DMS53 treated with DMSO at 0.1 percent for 48 hours (cell line): Measurements from ENCODE around the gene CCDC88A.
"Not testable (repeated sequence)": the region's sequence is repeated elsewhere in the genome, so short reads cannot be mapped to it uniquely, and the experiment has no call there.

Experiments used
- DNase-seq: peaks from one replicate; lab custom pipeline; 2025; ENCODE audit not compliant: unreplicated experiment; lab: John Stamatoyannopoulos, UW

The CCDC88A gene

DNA sequence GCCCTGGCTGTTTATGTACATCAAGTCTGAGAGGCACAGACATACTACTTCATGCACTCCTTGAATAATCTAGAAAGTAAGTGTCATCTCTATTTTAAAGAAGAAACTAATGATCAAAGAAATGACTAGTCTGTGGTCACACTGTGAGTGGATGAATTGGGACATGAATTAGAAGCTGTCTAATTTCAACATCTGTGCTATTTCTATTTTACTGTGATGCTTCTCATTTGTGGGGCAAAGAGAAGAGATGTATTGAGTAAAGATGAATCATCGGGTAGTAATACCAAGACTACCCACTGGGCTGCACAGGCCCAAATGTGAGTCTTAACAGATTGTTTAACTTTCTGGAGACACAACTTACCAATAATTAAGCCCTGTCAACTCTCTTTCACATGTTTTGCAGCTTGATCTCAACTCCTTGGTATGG, 108.2 kb downstream of the CCDC88A start:
- no peak for DNase-seq

DNA sequence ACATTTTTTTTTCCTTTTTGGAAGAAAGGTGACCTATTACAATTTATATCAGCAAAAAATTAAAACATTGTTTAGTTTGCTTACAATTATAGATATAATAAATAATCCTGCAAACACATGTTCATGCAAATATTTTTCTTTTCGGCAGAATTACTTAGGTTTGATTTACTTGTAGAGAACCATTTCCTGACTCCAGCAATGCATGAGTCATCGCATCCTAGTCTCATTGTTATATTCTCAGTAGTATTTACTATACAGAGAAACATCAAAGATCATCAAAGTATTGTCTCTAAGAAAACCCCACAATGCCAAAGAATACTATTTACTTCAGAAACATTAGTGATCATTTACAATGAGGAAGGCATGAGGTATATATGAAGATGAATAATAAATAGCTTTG, 110.2 kb downstream of the CCDC88A start:
- peak; percentile 21 for DNase-seq

DNA sequence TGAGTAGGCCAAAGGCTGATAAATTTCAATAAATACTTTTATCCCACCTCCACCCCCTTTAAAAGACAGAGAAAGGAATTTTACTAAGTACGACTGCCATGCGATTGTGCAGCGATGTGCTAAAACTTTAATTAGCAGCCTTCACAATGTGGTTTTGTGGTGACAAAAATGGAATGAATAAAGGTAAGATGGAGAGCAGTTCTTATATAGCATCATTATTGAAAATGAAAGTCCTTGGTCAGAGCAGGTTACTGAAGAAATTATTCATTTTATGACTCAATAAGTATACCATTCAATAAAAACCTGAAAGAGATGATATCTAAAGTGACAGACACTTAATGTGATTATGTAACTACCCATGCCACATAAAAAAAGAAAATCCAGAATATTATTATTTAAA, 117.4 kb downstream of the CCDC88A start:
- DNase-seq, result no peak

DNA sequence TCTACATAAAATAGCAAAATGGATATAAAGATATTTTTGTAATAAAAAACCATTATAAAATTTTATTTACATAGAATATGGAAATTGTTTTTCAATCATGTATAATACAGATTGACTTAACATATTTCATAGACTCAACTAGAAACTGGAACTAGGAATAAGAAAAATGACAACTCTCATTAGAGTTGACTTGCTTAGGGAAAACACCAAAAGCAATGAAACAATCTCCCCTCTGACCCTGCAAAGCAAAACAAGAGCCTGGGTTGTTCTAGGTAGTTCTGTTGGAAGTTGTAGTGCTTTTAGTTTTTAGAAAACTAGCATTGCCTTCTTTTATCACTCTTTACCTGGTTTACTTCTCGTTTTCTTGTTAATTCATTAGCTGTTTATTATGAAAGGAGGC, 118.4 kb downstream of the CCDC88A start:
- DNase-seq, result no peak

DNA sequence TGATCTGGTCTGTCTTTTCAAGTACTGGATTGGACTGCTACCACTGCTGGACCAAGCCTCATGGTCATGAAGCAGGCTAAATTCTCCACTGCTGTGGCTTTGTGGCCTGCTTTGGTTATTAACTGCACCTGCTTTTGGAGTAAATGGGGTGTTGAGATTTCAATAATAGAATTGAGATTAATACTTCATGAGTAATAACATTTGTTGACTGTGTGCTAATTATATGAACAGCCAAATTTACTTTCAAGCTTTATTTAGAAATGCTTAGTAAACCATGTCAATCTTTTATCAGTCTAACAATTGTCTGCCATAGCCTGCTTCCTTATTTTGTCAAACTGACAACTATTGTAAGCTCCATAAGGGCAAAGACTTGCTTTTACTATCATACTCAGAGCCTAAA, 123.3 kb downstream of the CCDC88A start:
- DNase-seq, result no peak

DNA sequence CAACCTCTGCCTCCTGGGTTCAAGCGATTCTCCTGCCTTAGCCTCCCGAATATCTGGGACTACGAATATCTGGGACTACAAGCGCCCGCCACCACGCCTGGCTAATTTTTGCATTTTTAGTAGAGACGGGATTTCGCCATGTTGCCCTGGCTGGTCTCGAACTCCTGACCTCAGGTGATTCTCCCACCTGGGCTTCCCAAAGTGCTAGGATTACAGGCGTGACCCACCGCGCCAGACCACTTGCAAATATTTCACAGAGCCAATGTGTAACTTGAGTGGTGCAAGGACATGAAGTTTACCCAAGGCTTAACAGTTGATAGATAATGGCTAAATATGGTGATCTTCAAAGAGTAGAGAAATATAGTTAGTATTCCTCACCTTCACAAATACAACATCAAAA, 136.6 kb downstream of the CCDC88A start:
- DNase-seq, result no peak

DNA sequence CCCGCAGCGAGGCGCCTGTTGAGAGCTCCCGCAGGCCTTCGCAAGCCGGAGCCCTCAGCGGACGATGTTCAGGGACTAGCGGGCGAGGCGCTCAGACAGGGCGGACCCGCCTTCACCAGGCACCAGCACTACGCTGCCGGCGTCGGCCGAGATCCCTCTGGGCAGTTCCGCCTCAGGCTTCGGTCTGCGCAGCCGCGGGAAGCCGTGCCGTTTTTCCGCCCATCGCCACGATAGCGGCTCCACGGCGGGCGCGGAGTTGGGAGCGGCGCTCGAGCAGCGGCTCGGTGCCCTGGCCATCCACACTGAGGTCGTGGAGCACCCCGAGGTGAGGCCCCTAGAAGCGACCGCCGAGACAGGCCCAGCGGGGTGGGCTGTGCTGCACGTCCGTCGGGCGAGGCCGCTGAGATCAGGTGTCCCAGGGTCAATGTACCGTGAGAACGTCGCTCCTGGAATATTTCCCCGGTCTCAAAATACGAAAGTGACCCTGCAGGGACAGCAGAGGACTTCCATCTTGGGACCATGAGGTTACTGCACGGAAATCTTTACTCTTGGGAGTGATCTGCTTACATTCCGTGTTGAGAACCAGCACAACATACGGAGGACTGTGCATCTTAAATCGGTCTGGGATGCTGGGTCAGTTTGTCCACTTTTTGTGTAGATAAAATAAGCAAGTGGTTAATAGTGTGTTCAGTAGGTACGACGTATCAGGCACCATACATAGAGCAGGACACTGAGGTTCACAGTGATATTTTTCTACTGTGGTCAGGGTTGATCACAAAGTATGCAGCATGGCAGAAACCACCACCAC, 137.3 kb downstream of the CCDC88A start:
- DNase-seq, result peak; percentile 90

DNA sequence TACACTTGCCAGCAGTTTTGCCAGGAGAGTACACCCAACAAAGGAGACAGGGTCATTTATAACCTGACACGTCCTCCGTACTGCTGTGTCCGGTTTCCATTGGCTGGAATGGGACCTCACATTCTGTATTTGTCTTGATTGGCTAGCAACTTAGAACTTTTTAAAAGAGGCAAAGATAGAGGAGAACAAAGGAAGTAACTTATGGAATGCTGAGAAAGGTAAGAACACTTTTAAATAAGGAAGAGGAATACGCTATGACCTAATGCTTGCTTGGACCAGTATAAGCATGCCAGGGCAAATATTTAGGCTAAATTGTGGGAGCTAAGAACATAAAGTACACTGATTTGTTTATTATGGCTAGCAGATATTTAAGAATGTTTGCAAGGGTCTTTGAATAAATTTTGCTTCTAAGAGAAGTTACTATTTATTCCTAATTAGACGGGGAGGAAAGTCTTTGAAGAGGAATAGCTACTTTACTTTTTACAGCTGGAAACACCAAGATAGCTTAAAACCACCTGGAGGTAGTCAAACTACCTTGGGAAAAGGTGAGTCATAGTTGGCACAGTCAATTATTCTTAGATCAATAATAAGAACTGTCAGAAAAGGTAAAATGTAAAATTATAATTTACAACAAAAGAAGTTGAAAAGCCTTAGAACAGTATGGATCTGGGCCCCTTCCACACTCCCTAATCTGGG, 138.7 kb downstream of the CCDC88A start:
- not testable (repeated sequence) for DNase-seq

DNA sequence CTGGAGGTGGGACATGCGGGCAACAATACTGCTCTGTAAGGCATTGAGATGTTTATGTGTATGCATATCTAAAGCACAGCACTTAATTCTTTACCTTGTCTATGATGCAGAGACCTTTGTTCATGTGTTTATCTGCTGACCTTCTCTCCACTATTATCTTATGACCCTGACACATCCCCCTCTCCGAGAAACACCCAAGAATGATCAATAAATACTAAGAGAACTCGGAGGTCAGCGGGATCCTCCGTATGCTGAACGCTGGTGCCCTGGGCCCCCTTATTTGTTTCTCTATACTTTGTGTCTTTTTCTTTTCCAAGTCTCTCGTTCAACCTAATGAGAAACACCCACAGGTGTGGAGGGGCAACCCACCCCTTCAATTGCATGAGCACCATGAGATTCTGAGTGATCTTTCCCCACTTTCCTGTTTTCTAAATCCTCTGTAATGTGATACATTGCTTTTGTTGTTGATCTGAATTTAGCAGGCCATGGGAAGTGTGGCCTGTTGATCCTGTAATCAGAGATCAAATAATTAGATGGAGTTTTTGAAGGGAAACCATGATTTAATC, 139.7 kb downstream of the CCDC88A start:
- DNase-seq, result not testable (repeated sequence)

DNA sequence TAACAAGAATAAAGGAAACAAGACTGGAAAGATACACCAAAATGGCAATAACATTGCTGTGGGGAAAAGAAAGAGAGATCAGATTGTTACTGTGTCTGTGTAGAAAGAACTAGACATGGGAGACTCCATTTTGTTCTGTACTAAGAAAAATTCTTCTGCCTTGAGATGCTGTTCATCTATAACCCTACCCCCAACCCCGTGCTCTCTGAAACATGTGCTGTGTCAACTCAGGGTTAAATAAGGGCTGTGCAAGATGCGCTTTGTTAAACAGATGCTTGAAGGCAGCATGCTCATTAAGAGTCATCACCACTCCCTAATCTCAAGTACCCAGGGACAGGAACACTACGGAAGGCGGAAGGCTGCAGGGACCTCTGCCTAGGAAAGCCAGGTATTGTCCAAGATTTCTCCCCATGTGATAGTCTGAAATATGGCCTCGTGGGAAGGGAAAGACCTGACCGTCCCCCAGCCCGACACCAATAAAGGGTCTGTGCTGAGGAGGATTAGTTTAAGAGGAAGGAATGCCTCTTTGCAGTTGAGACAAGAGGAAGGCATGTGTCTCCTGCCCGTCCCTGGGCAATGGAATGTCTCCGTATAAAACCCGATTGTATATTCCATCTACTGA, 140.3 kb downstream of the CCDC88A start:
- DNase-seq, result not testable (repeated sequence)

DNA sequence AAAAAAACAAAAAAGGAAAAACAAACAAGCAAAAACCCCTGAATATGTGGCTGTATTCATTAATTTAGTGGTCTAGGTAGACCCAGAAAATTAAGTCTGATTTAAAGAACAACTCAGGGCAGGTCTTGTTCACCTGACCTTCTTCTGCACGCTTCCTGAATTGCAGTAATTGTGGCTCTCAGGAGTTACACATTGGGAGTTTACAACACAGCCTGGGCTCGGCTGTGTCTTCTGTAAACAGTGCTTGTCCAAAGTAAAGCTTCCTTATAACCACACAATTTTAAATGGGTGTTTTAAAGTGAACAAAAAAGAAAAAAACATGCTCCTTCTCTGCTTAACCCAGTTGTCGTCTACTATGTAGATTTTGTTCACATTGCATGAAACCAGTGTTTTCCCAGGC, 142.3 kb downstream of the CCDC88A start:
- DNase-seq, result no peak

DNA sequence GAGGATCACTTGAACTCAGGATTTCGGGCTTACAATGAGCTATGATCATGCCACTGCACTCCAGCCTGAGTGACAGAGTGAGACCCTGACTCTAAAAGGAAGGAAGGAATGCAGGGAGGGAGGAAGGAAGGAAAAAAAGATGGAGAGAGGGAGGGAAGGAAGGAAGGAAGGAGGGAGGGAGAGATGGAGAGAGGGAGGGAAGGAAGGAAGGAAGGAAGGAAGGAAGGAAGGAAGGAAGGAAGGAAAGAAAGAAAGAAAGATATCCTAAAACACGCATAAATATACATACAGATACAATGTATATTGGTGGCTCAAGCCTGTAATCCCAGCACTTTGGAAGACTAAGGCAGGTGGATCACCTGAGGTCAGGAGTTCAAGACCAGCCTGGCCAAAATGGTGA, 145.3 kb downstream of the CCDC88A start:
- not testable (repeated sequence) for DNase-seq

DNA sequence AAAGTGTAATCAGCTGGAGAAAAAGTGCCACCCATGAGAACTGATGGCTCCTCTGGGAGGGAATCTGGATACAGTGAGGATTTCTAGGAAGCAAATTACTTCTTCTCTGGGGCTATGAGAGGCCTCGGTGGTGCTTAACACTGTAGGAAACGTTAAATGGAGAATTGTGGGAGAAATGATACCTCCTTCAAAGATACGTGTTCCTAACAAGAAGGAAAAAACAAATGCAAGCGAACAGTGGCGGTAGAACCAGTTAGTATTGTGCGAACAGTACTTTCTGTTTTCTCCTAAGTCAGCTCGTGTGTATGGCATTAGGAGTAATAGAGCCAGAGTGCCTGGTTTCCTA, 150.0 kb downstream of the CCDC88A start:
- DNase-seq, result peak; percentile 10

DNA sequence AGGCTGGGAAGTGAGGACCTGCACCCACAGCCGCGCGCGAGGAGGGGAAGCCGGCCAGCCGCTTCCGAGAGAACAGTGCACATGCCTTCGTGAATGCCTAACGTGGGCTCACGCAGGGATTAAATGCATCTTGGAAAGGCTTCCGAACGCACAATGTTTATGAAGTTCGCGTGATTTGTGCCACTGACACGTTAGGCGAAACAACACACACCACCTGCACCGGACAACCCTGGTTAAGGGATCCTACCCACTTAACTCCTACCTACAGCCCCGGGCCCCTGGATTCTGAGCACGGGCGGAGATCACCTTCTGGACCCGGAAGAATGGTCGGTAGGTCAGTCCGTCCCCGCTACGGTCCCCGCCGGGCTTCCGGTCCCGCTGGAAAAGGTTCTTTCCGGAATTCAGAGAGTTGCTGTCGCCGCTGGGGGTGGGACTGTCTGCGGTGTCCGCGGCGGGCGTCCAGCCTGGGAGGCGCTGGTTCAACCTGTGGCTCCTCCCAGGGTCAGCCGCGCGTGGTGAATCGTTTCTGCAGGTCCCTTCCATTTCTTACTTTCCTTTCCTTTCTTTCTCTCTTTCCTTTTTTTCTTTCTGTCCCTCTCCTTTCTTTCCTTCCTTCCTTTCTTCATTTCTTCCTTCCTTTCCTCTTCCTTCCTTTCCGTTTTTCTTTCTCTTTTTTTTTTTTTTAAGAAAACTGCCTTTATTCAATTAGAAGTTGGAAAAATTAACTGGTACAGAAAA, 150.6 kb downstream of the CCDC88A start, which contains the start of gene MTIF2:
Gene MTIF2 (minus strand): TSS at position 325 of the 738 bp plus-strand sequence. CDS start 5,373 bp downstream, outside the sequence.
- peak; percentile 93 for DNase-seq

DNA sequence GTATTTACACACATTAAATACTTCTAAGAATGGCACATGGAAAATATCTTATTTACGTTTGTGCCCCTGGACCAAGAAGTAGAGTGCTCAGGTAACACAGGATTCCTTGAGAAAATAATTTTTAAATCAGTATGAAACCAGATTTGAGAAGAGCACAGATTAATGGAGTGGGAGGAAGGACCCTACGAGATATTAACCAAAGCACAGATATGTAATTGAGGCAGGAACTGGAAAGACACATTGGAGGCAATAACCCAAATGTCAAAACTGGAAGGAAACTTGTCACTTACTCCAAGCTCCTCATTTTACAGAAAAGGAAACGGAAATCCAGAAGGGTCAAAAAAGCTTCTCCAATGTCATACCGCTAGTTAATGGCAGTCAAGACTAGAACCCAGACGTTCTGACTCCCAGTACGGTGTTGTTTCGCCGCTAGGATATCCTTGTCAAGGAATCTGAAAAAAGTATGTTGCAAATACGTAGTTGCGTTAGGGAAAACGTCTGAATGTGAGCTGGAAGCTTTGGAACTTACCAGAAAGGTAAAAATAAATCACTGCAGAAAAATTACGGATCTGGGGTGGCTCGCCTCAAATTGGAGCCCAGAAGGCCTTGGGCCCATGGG, 151.3 kb downstream of the CCDC88A start:
- no peak for DNase-seq

DNA sequence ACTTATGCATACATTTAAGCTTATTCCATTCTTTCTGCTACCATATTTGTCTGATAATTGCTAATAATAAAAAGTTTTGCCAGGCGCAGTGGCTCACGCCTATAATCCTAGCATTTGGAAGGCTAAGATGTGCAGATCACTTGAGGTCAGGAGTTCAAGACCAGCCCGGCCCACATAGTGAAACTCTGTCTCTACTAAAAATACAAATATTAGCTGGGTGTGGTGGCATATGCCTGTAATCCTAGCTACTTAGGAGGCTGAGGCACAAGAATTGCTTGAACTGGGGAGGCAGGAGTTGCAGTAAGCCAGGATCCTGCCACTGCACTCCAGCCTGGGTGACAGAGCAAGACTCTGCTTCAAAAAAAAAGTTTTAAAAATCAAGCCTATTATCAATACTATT, 160.1 kb downstream of the CCDC88A start:
- not testable (repeated sequence) for DNase-seq

DNA sequence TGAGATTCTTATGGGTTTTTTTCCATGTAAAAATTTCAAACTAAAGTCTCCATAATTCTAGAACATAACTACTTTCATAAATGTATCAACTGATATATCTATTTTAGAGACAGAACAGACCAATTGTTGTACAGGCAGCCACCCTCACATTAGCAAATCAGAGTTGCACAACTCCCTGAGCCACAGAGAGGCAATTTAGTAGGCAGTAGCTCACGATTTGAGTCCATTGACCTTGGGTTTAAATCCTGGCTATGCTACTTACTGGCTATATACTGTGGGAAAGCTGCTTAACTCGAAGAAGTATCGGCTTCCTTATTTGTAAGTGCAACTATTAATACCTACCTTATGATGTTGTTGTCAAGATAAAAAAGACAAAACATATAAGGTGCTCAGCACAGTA, 166.8 kb downstream of the CCDC88A start:
- DNase-seq, result no peak

DNA sequence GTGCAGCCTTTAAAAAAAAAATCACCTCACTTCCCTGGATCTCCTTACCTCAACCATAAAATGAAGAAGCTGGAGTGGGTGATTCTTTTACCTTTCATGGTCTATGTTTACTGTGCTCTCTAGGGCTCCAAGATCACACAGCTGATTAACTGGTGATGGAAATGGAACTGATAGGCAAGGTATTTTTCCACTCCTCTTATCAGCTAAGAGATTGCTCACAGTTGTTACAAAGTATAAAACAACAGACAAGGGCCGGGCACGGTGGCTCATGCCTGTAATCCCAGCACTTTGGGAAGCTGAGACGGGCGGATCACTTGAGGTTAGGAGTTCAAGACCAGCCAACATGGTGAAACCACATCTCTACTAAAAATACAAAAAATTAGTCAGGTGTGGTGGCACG, 172.6 kb downstream of the CCDC88A start:
- DNase-seq, result no peak

DNA sequence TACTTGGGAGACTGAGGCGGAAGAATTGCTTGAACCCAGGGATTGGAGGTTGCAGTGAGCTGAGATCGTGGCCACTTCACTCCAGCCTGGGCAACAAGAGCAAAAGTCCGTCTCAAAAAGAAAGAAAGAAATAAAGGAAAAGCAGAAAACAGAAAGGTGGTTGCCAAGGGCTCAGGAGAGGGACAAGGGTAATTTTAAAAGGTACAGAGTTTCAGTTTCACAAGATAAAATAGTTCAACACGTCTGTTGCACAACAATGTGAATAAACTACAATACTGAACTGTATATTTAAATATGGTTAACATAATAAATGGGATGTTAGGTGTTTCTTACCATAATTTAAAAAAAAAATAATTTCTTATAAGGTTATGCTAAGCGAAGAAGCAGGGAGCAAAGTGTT, 174.2 kb downstream of the CCDC88A start:
- DNase-seq, result no peak

DNA sequence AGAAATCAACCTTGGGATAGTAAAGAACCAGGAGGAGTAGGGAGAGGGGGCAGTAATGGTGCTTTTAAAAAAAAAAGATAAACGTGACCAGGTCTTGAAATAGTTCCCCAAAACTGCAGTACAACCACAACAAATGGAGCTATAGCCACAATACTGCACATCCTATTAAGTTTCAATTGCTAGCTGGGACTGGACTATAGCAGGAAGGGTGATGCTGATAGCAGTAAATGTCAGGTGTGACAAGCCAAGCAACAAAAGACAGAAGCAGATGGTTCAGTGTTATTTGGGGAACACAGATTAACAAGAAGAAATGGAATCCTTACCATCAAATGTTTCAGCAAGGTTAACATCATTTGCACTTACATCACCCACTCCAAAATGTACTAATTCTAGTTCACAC, 177.0 kb downstream of the CCDC88A start:
- DNase-seq, result no peak

DNA sequence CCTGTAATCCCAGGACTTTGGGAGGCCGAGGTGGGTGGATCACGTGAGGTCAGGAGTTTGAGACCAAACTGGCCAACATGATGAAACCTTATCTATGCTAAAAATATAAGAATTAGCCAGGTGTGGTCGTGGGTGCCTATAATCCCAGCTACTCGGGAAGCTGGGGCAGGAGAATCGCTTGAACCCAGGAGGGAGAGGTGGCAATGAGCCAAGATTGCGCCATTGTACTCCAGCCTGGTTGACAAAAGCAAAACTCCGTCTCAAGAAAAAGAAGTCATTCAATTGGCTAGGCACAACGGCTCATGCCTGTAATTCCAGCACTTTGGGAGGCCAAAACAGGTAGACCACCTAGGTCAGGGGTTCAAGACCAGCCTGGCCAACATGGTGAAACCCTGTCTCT, 178.1 kb downstream of the CCDC88A start:
- not testable (repeated sequence) for DNase-seq
